ENCODE results near the gene LDB3. TPM values are rescaled to one million over a fixed set of nuclear protein-coding genes. Genes with fewer than 3 reads are reported as not detected.

LDB3 gene
- total and polyA plus RNA-seq, 7 experiments from 2014 or later: 0.13 to 0.32 TPM; not detected in 5

GRCh38 chr10:86725980-86726676 is 57.8 kb downstream of the LDB3 start:
- ChIA-PET POLR2A (no interaction called here), CTCF (no interaction called here)
- DNase-seq (no peak), ATAC-seq (no peak)
- H3K27ac Mint-ChIP-seq: no peak overlapping the region
- Histone ChIP-seq H3K36me3 (ENCODE audit: control insufficient read depth in 2 of 3, insufficient read depth in 3 of 3, low read length in 3 of 3) (no peaks in the 10 kb centered on the region), H3K9me3 (ENCODE audit: control insufficient read depth in 2 of 3, low read length in 3 of 3) (no peaks in the 10 kb centered on the region), H3K27me3 (ENCODE audit: control insufficient read depth in 2 of 2, insufficient read depth in 2 of 2, low read length in 2 of 2) (no peaks in the 10 kb centered on the region), H3K4me1 (ENCODE audit: control insufficient read depth in 2 of 2, insufficient read depth in 2 of 2, low read length in 2 of 2) (peaks cover 0 to 7% of the 10 kb centered on the region in 2 donors), H3K4me3 (ENCODE audit: low read length) (no peak overlapping the region), H3K27ac (ENCODE audit: low read depth, low read length) (no peak overlapping the region)
- H3K4me3 Mint-ChIP-seq: no peak overlapping the region
- intact Hi-C loops (cut with micrococcal nuclease): no loop called here
- peaks cover 0 to 4% (median 0%) of the 10 kb centered on the region in 5 donors for H3K36me3 Mint-ChIP-seq
- H3K4me1 Mint-ChIP-seq: peaks cover 0 to 9% (median 7%) of the 10 kb centered on the region in 7 donors
- H3K9me3 Mint-ChIP-seq: peaks cover 0 to 1% (median 0%) of the 10 kb centered on the region in 11 donors
- peaks cover 5 to 19% (median 6%) of the 10 kb centered on the region in 5 donors for H3K27me3 Mint-ChIP-seq

DNA sequence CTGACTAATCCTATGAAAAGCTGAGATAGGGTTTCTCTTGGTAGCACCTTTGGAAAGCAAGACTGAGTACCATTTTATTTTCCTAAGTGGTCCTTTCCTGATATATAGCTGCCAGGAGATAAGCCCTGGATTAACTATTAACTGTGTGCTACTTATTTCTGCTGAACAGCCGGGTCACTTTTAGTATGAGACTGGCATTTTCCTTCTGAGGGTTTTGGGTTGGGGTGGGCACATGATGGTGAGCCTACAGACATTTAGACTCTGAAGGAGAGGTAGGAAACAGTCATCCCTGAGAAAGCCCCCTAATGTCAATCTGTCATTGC is 58.3 kb downstream of the LDB3 start:
- intact Hi-C loops (cut with micrococcal nuclease): no loop called here
- CTCF ChIA-PET: no interaction called here
- peaks cover 0 to 1% (median 0%) of the 10 kb centered on the region in 11 donors for H3K9me3 Mint-ChIP-seq

DNA sequence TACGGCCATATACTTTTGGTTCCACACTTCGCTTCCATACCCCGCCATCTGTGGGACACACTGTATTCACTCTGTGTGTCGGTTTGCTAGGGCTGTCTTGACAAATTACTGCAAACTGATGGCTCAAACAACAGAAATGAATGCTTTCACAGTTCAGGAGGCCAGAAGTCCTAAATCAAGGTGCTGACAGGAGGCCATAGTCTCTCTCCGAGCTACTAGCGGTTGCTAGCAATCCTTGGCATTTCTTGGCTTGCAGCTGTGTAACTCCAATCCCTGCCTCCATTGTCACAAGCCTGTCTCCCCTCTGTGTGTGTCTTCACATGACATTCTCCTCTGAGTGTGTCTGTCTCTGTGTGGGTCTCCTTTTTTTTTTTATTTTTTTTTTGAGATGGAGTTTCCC is 59.2 kb downstream of the LDB3 start:
- intact Hi-C loops (cut with micrococcal nuclease): no loop called here
- Mint-ChIP-seq H3K4me1 (peaks cover 0 to 8% (median 6%) of the 10 kb centered on the region in 7 donors), H3K9me3 (peaks cover 0 to 1% (median 0%) of the 10 kb centered on the region in 11 donors), H3K27ac (no peak overlapping the region), H3K27me3 (peaks cover 0 to 17% (median 6%) of the 10 kb centered on the region in 5 donors), H3K4me3 (no peak overlapping the region), H3K36me3 (no peaks in the 10 kb centered on the region)
- no peaks in the 10 kb centered on the region for H3K36me3 ChIP-seq (ENCODE audit: control insufficient read depth in 2 of 3, insufficient read depth in 3 of 3, low read length in 3 of 3)
- ChIA-PET POLR2A (no interaction called here), CTCF (no interaction called here)
- H3K9me3 ChIP-seq (ENCODE audit: control insufficient read depth in 2 of 3, low read length in 3 of 3): no peaks in the 10 kb centered on the region
- ATAC-seq (no peak), DNase-seq (no peak)
- peaks cover 0 to 7% of the 10 kb centered on the region in 2 donors for H3K4me1 ChIP-seq (ENCODE audit: control insufficient read depth in 2 of 2, insufficient read depth in 2 of 2, low read length in 2 of 2)
- no peak overlapping the region for H3K27ac ChIP-seq (ENCODE audit: low read depth, low read length)
- H3K4me3 ChIP-seq (ENCODE audit: low read length): no peak overlapping the region
- no peaks in the 10 kb centered on the region for H3K27me3 ChIP-seq (ENCODE audit: control insufficient read depth in 2 of 2, insufficient read depth in 2 of 2, low read length in 2 of 2)

More for the DNA sequence above, 58.3 kb downstream of the LDB3 start:
- Mint-ChIP-seq H3K4me1 (peaks cover 0 to 8% (median 7%) of the 10 kb centered on the region in 7 donors), H3K27ac (no peak overlapping the region), H3K36me3 (peaks cover 0 to 3% (median 0%) of the 10 kb centered on the region in 5 donors), H3K27me3 (peaks cover 3 to 17% (median 6%) of the 10 kb centered on the region in 5 donors), H3K4me3 (no peak overlapping the region)
- POLR2A ChIA-PET: no interaction called here
- H3K4me3 ChIP-seq (ENCODE audit: low read length): no peak overlapping the region
- no peaks in the 10 kb centered on the region for H3K27me3 ChIP-seq (ENCODE audit: control insufficient read depth in 2 of 2, insufficient read depth in 2 of 2, low read length in 2 of 2)
- H3K27ac ChIP-seq (ENCODE audit: low read depth, low read length): no peak overlapping the region
- H3K4me1 ChIP-seq (ENCODE audit: control insufficient read depth in 2 of 2, insufficient read depth in 2 of 2, low read length in 2 of 2): peaks cover 0 to 7% of the 10 kb centered on the region in 2 donors
- no peaks in the 10 kb centered on the region for H3K9me3 ChIP-seq (ENCODE audit: control insufficient read depth in 2 of 3, low read length in 3 of 3)
- ATAC-seq (no peak), DNase-seq (no peak)
- H3K36me3 ChIP-seq (ENCODE audit: control insufficient read depth in 2 of 3, insufficient read depth in 3 of 3, low read length in 3 of 3): no peaks in the 10 kb centered on the region

DNA sequence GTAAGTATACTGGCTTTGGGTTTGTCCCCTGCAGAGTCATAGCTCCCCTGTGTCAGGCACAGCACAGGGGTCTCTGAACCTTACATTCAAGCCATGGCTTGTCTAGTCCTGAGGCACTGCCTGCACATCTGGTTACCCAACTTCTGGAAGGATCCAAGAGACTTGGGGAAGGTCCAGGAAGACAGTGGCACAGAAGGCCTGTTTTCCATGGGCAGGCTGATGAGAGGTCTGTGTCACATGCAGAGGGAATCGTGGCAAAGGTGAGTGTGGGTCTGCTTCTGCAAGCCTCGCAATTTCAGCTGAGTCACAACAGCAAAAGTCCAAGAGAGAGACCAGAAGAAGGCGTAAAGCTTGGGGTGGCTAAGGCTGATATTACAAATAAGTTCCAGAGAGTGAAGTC is 59.7 kb downstream of the LDB3 start:
- intact Hi-C loops (cut with micrococcal nuclease): no loop called here
- no peak for DNase-seq
- no peak overlapping the region for H3K27ac Mint-ChIP-seq
- H3K27ac ChIP-seq (ENCODE audit: low read depth, low read length): no peak overlapping the region
- H3K27me3 Mint-ChIP-seq: peaks cover 0 to 17% (median 6%) of the 10 kb centered on the region in 5 donors
- H3K36me3 ChIP-seq (ENCODE audit: control insufficient read depth in 2 of 3, insufficient read depth in 3 of 3, low read length in 3 of 3): no peaks in the 10 kb centered on the region
- H3K4me3 Mint-ChIP-seq: no peak overlapping the region
- H3K36me3 Mint-ChIP-seq: no peaks in the 10 kb centered on the region
- CTCF ChIA-PET: no interaction called here
- POLR2A ChIA-PET: no interaction called here
- H3K4me1 ChIP-seq (ENCODE audit: control insufficient read depth in 2 of 2, insufficient read depth in 2 of 2, low read length in 2 of 2): peaks cover 0 to 7% of the 10 kb centered on the region in 2 donors
- H3K9me3 ChIP-seq (ENCODE audit: control insufficient read depth in 2 of 3, low read length in 3 of 3): no peaks in the 10 kb centered on the region
- H3K4me3 ChIP-seq (ENCODE audit: low read length): no peak overlapping the region
- ATAC-seq: no peak
- H3K9me3 Mint-ChIP-seq: peaks cover 0 to 1% (median 0%) of the 10 kb centered on the region in 11 donors
- peaks cover 0 to 6% (median 4%) of the 10 kb centered on the region in 7 donors for H3K4me1 Mint-ChIP-seq
- H3K27me3 ChIP-seq (ENCODE audit: control insufficient read depth in 2 of 2, insufficient read depth in 2 of 2, low read length in 2 of 2): no peaks in the 10 kb centered on the region

GRCh38 chr10:86729677-86730076 is 61.4 kb downstream of the LDB3 start:
- H3K27ac Mint-ChIP-seq: no peak overlapping the region
- POLR2A ChIA-PET: no interaction called here
- ATAC-seq: no peak
- H3K4me3 ChIP-seq (ENCODE audit: low read length): no peak overlapping the region
- H3K4me3 Mint-ChIP-seq: no peak overlapping the region
- H3K27me3 Mint-ChIP-seq: peaks cover 0 to 19% (median 6%) of the 10 kb centered on the region in 5 donors
- CTCF ChIA-PET: no interaction called here
- intact Hi-C loops (cut with micrococcal nuclease): no loop called here
- H3K4me1 Mint-ChIP-seq: no peaks in the 10 kb centered on the region
- H3K27ac ChIP-seq (ENCODE audit: low read depth, low read length): no peak overlapping the region
- no peaks in the 10 kb centered on the region for H3K9me3 Mint-ChIP-seq
- no peaks in the 10 kb centered on the region for H3K4me1 ChIP-seq (ENCODE audit: control insufficient read depth in 2 of 2, insufficient read depth in 2 of 2, low read length in 2 of 2)
- no peaks in the 10 kb centered on the region for H3K27me3 ChIP-seq (ENCODE audit: control insufficient read depth in 2 of 2, insufficient read depth in 2 of 2, low read length in 2 of 2)
- no peaks in the 10 kb centered on the region for H3K36me3 ChIP-seq (ENCODE audit: control insufficient read depth in 2 of 3, insufficient read depth in 3 of 3, low read length in 3 of 3)
- no peak for DNase-seq
- no peaks in the 10 kb centered on the region for H3K9me3 ChIP-seq (ENCODE audit: control insufficient read depth in 2 of 3, low read length in 3 of 3)
- H3K36me3 Mint-ChIP-seq: no peaks in the 10 kb centered on the region

DNA sequence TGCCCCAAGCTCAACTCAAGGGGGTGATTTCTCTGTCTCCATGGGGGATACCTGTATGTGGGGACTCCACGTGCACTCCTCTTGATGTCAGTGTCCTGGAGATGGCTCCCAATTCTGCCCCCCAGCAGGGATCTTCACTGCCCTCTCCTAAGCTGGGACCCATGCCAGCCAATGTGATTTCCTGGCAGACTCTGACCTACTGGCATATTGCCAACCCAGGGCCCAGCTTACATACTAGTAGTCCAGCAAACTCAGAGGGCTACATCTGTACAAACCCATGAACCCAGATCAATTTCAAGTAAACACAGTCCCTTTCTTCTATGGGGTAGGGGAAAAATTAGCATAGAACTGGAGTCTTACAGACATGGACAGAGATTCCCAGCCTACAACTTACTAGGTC is 61.9 kb downstream of the LDB3 start:
- DNase-seq (no peak), ATAC-seq (no peak)
- Histone ChIP-seq H3K27me3 (ENCODE audit: control insufficient read depth in 2 of 2, insufficient read depth in 2 of 2, low read length in 2 of 2) (no peaks in the 10 kb centered on the region), H3K27ac (ENCODE audit: low read depth, low read length) (no peak overlapping the region), H3K9me3 (ENCODE audit: control insufficient read depth in 2 of 3, low read length in 3 of 3) (no peaks in the 10 kb centered on the region), H3K36me3 (ENCODE audit: control insufficient read depth in 2 of 3, insufficient read depth in 3 of 3, low read length in 3 of 3) (no peaks in the 10 kb centered on the region), H3K4me3 (ENCODE audit: low read length) (no peak overlapping the region), H3K4me1 (ENCODE audit: control insufficient read depth in 2 of 2, insufficient read depth in 2 of 2, low read length in 2 of 2) (no peaks in the 10 kb centered on the region)
- no peaks in the 10 kb centered on the region for H3K36me3 Mint-ChIP-seq
- H3K9me3 Mint-ChIP-seq: no peaks in the 10 kb centered on the region
- H3K4me1 Mint-ChIP-seq: no peaks in the 10 kb centered on the region
- ChIA-PET CTCF (no interaction called here), POLR2A (no interaction called here)
- H3K27ac Mint-ChIP-seq: peak overlapping the region in 1 of 9 donors; percentile 65
- no peak overlapping the region for H3K4me3 Mint-ChIP-seq
- intact Hi-C loops (cut with micrococcal nuclease): no loop called here
- H3K27me3 Mint-ChIP-seq: peaks cover 0 to 19% (median 6%) of the 10 kb centered on the region in 5 donors

DNA sequence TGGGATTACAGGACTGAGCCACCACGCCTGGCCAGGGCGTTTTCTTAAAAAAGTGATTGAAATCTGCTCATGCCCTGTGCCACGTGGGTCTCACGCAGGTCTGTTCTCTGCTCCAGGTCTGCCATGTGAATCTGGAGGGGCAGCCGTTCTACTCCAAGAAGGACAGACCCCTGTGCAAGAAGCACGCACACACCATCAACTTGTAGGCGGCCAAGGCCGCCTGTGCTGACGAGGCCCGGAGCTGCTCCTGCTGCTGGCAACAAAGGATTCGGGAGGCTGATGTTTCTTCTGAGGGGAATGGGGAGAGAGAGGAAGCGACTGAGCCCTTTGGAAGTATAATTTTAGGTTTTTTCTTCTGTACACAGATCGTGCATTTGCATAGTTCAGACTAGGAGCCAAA is 64.5 kb downstream of the LDB3 start:
- no peak overlapping the region for H3K27ac Mint-ChIP-seq

More for the DNA sequence above, 64.5 kb downstream of the LDB3 start:
- Histone ChIP-seq H3K4me3 (ENCODE audit: low read length) (no peak overlapping the region), H3K27me3 (ENCODE audit: control insufficient read depth in 2 of 2, insufficient read depth in 2 of 2, low read length in 2 of 2) (no peaks in the 10 kb centered on the region), H3K9me3 (ENCODE audit: control insufficient read depth in 2 of 3, low read length in 3 of 3) (no peaks in the 10 kb centered on the region), H3K36me3 (ENCODE audit: control insufficient read depth in 2 of 3, insufficient read depth in 3 of 3, low read length in 3 of 3) (no peaks in the 10 kb centered on the region), H3K27ac (ENCODE audit: low read depth, low read length) (no peak overlapping the region), H3K4me1 (ENCODE audit: control insufficient read depth in 2 of 2, insufficient read depth in 2 of 2, low read length in 2 of 2) (no peaks in the 10 kb centered on the region)
- intact Hi-C loops (cut with micrococcal nuclease): no loop called here
- Mint-ChIP-seq H3K27me3 (peaks cover 0 to 7% (median 5%) of the 10 kb centered on the region in 5 donors), H3K36me3 (no peaks in the 10 kb centered on the region), H3K9me3 (no peaks in the 10 kb centered on the region), H3K4me3 (no peak overlapping the region), H3K4me1 (no peaks in the 10 kb centered on the region)
- ChIA-PET CTCF (no interaction called here), POLR2A (no interaction called here)
- ATAC-seq: no peak
- no peak for DNase-seq
